CD4-positive, alpha-beta T cell treated with Interleukin-6 for 4 hours (primary cell): ENCODE data around the gene COL2A1.

Experiments used
- DNase-seq: peaks from one replicate; pipeline ENCODE4 v3.0.0-alpha.2; 2020; ENCODE audit warnings: mixed read lengths

Gene COL2A1

GRCh38 chr12:47942614-47943225 lies 61.6 kb downstream of the COL2A1 start:
- no peak for DNase-seq

- DNase-seq: peak; percentile 65
Measured at GRCh38 chr12:47941871-47942613, 62.2 kb downstream of the COL2A1 start.

GRCh38 chr12:47941475-47941780 lies 62.8 kb downstream of the COL2A1 start:
- no peak for DNase-seq

GRCh38 chr12:47940773-47941474 lies 63.4 kb downstream of the COL2A1 start:
- no peak for DNase-seq

- DNase-seq: no peak
Measured at GRCh38 chr12:47939009-47939601, 65.2 kb downstream of the COL2A1 start.

GRCh38 chr12:47938594-47938993 lies 65.7 kb downstream of the COL2A1 start:
- no peak for DNase-seq

GRCh38 chr12:47938093-47938492 lies 66.2 kb downstream of the COL2A1 start:
- DNase-seq: no peak

- DNase-seq: no peak
Measured at GRCh38 chr12:47935184-47935583, 69.1 kb downstream of the COL2A1 start.

GRCh38 chr12:47931187-47931586 lies 73.1 kb downstream of the COL2A1 start:
- no peak for DNase-seq

- no peak for DNase-seq
Measured at GRCh38 chr12:47930634-47931033, 73.6 kb downstream of the COL2A1 start.

GRCh38 chr12:47927346-47927745 lies 76.9 kb downstream of the COL2A1 start:
- no peak for DNase-seq
